WTC11 (cell line): Measurements from ENCODE around the gene NIPA2. TPM values are rescaled to one million over a fixed set of nuclear protein-coding genes. Genes with fewer than 3 reads are reported as not detected.

ENCODE experiments used
- ATAC-seq: fragments of 200-7000 bp; cut with Tn5 transposase; 2 replicates; pipeline ENCODE4 v1.10.0; 2021; ENCODE audit warnings: mild to moderate bottlenecking, moderate library complexity
- CTCF ChIA-PET: fragments of 300-600 bp; sonication (Branson Sonifier 250); formaldehyde crosslinking; loops from one replicate; lab custom pipeline; 2021; ENCODE audit warnings: antibody characterized with exemption; lab: Charles Lee
- POLR2A ChIA-PET: fragments of 350-600 bp; sonication (Branson Sonifier 250); formaldehyde crosslinking; loops from one replicate; lab custom pipeline; 2021; ENCODE audit warnings: antibody characterized with exemption; lab: Charles Lee
- DNase-seq: peaks from one replicate; pipeline ENCODE4 v3.0.0; 2021; ENCODE audit warnings: low spot score
- H3K27ac Mint-ChIP-seq: 2 replicates; pipeline ENCODE4 v1.8.0; 2021; ENCODE audit warnings: mixed read lengths
- H3K27me3 Mint-ChIP-seq: 2 replicates; pipeline ENCODE4 v1.8.0; 2021; ENCODE audit warnings: low read depth, mild to moderate bottlenecking, moderate library complexity, mixed read lengths
- H3K36me3 Mint-ChIP-seq: 2 replicates; pipeline ENCODE4 v1.8.0; 2021; ENCODE audit warnings: mixed read lengths
- H3K4me1 Mint-ChIP-seq: 2 replicates; pipeline ENCODE4 v1.8.0; 2022; ENCODE audit warnings: mixed read lengths
- H3K4me3 Mint-ChIP-seq: 2 replicates; pipeline ENCODE4 v1.8.0; 2021; ENCODE audit warnings: mild to moderate bottlenecking, moderate library complexity, mixed read lengths
- H3K9me3 Mint-ChIP-seq: 2 replicates; pipeline ENCODE4 v1.8.0; 2021; ENCODE audit warnings: mixed read lengths
- ATF1 ChIP-seq: sonication (generic); formaldehyde crosslinking; IDR thresholded peaks from 2 replicates; pipeline ENCODE4 v1.8.1; 2023; ENCODE audit warnings: mild to moderate bottlenecking, moderate library complexity, missing genetic modification reagents
- CREM ChIP-seq: sonication (generic); formaldehyde crosslinking; IDR thresholded peaks from 2 replicates; pipeline ENCODE4 v1.8.1; 2022; ENCODE audit warnings: mild to moderate bottlenecking, missing genetic modification reagents, moderate library complexity
- FOXK1 ChIP-seq: sonication (generic); formaldehyde crosslinking; IDR thresholded peaks from 2 replicates; pipeline ENCODE4 v1.8.0; 2022; ENCODE audit warnings: mild to moderate bottlenecking, moderate library complexity, missing genetic modification reagents
- GRHL2 ChIP-seq: fragments of 250-450 bp; sonication (Bioruptor Pico); IDR thresholded peaks from 2 replicates; pipeline ENCODE4 v1.8.0; 2022; ENCODE audit warnings: mild to moderate bottlenecking, moderate library complexity; ENCODE audit not compliant: insufficient replicate concordance, severe bottlenecking
- IRF2 ChIP-seq: sonication (generic); formaldehyde crosslinking; IDR thresholded peaks from 2 replicates; pipeline ENCODE4 v1.8.0; 2022; ENCODE audit warnings: low read depth, missing genetic modification reagents, borderline replicate concordance
- MYBL2 ChIP-seq: sonication (generic); formaldehyde crosslinking; IDR thresholded peaks from 2 replicates; pipeline ENCODE4 v1.8.1; 2023; ENCODE audit warnings: mild to moderate bottlenecking, moderate library complexity, missing genetic modification reagents
- NFE2L1 ChIP-seq: sonication (generic); formaldehyde crosslinking; IDR thresholded peaks from 2 replicates; pipeline ENCODE4 v1.8.1; 2023; ENCODE audit warnings: missing genetic modification reagents
- RELA ChIP-seq: sonication (generic); formaldehyde crosslinking; IDR thresholded peaks from 2 replicates; pipeline ENCODE4 v1.8.1; 2022; ENCODE audit warnings: missing genetic modification reagents, mild to moderate bottlenecking, borderline replicate concordance
- ZNF121 ChIP-seq: sonication (generic); formaldehyde crosslinking; IDR thresholded peaks from 2 replicates; pipeline ENCODE4 v1.8.0; 2023; ENCODE audit warnings: missing genetic modification reagents
- ZNF138 ChIP-seq: sonication (generic); formaldehyde crosslinking; conservative IDR thresholded peaks from 2 replicates; pipeline ENCODE4 v1.8.1; 2022; ENCODE audit warnings: mild to moderate bottlenecking, moderate library complexity, missing genetic modification reagents
- ZNF232 ChIP-seq: sonication (generic); formaldehyde crosslinking; IDR thresholded peaks from 2 replicates; pipeline ENCODE4 v1.8.0; 2022; ENCODE audit warnings: mild to moderate bottlenecking, missing genetic modification reagents
- ZNF396 ChIP-seq: fragments of 250-450 bp; sonication (Bioruptor Pico); IDR thresholded peaks from 2 replicates; pipeline ENCODE4 v1.8.0; 2021; ENCODE audit warnings: mild to moderate bottlenecking, moderate library complexity, borderline replicate concordance
- ZNF423 ChIP-seq: fragments of 250-450 bp; sonication (Bioruptor Pico); IDR thresholded peaks from 2 replicates; pipeline ENCODE4 v2.1.2; 2022; ENCODE audit warnings: mild to moderate bottlenecking, moderate library complexity
- total RNA-seq: library from RNA; stranded (reverse); gene quantifications from 3 replicates; pipeline ENCODE4 v1.2.3, GENCODE V29; 2021
- TF ChIP-seq, protein P1 (sequence below): sonication (generic); formaldehyde crosslinking; IDR thresholded peaks from 2 replicates; pipeline ENCODE4 v1.8.0; 2022; ENCODE audit warnings: mild to moderate bottlenecking, missing genetic modification reagents
- TF ChIP-seq, protein P2 (sequence below): sonication (generic); formaldehyde crosslinking; IDR thresholded peaks from 2 replicates; pipeline ENCODE4 v1.8.0; 2023; ENCODE audit warnings: missing genetic modification reagents
- TF ChIP-seq, protein P3 (sequence below): fragments of 250-450 bp; sonication (Bioruptor Pico); IDR thresholded peaks from 2 replicates; pipeline ENCODE4 v2.1.2; 2022; ENCODE audit warnings: mild to moderate bottlenecking, moderate library complexity
- TF ChIP-seq, protein P4 (sequence below): sonication (generic); formaldehyde crosslinking; IDR thresholded peaks from 2 replicates; pipeline ENCODE4 v1.8.1; 2023; ENCODE audit warnings: mild to moderate bottlenecking, missing genetic modification reagents
- TF ChIP-seq, protein P5 (sequence below): sonication (generic); formaldehyde crosslinking; IDR thresholded peaks from 2 replicates; pipeline ENCODE4 v1.8.0; 2023; ENCODE audit warnings: missing genetic modification reagents, mild to moderate bottlenecking, borderline replicate concordance
- TF ChIP-seq, protein P6 (sequence below): sonication (generic); formaldehyde crosslinking; IDR thresholded peaks from 2 replicates; pipeline ENCODE4 v1.8.0; 2022; ENCODE audit warnings: mild to moderate bottlenecking, missing genetic modification reagents
- TF ChIP-seq, protein P7 (sequence below): fragments of 250-450 bp; sonication (Bioruptor Pico); IDR thresholded peaks from 2 replicates; pipeline ENCODE4 v1.9.0; 2021; ENCODE audit warnings: mild to moderate bottlenecking

NIPA2 gene
- total RNA-seq, 1 experiment from 2014 or later = 79.5 TPM

DNA sequence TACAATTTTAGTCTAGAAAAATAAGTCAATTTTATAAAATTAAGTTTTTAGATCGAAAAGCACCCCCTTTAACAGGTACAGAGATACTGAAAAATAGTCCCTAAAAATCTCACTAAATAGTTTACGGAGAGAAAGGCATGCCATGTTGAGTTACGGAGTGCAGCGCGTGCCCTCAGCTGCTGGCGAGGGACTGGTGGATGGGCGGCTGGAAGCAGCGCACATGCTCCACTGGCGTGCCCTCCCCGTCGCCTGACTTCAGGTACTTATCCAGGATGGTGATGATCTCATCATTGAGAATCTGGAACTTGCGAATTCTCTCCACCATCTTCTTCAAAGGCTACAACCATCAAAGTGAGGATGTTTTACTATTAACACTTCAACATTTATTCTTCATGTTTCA is 31.4 kb downstream of the NIPA2 start:
- no peak for DNase-seq
- TF ChIP-seq GRHL2 (CRISPR knock-in tag) (no peak), CREM (CRISPR knock-in tag) (no peak), ZNF138 (CRISPR knock-in tag) (no peak), ZNF423 (CRISPR knock-in tag) (no peak), ZNF396 (CRISPR knock-in tag) (no peak), ATF1 (CRISPR knock-in tag) (no peak), FOXK1 (CRISPR knock-in tag) (no peak), NFE2L1 (CRISPR knock-in tag) (no peak), ZNF121 (CRISPR knock-in tag) (no peak), ZNF232 (no peak), MYBL2 (no peak), IRF2 (CRISPR knock-in tag) (no peak), RELA (CRISPR knock-in tag) (no peak)
- TF ChIP-seq, protein P1, sequence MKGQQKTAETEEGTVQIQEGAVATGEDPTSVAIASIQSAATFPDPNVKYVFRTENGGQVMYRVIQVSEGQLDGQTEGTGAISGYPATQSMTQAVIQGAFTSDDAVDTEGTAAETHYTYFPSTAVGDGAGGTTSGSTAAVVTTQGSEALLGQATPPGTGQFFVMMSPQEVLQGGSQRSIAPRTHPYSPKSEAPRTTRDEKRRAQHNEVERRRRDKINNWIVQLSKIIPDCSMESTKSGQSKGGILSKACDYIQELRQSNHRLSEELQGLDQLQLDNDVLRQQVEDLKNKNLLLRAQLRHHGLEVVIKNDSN = no peak
- TF ChIP-seq, protein P2, sequence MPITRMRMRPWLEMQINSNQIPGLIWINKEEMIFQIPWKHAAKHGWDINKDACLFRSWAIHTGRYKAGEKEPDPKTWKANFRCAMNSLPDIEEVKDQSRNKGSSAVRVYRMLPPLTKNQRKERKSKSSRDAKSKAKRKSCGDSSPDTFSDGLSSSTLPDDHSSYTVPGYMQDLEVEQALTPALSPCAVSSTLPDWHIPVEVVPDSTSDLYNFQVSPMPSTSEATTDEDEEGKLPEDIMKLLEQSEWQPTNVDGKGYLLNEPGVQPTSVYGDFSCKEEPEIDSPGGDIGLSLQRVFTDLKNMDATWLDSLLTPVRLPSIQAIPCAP (CRISPR knock-in tag) = no peak
- TF ChIP-seq, protein P3, sequence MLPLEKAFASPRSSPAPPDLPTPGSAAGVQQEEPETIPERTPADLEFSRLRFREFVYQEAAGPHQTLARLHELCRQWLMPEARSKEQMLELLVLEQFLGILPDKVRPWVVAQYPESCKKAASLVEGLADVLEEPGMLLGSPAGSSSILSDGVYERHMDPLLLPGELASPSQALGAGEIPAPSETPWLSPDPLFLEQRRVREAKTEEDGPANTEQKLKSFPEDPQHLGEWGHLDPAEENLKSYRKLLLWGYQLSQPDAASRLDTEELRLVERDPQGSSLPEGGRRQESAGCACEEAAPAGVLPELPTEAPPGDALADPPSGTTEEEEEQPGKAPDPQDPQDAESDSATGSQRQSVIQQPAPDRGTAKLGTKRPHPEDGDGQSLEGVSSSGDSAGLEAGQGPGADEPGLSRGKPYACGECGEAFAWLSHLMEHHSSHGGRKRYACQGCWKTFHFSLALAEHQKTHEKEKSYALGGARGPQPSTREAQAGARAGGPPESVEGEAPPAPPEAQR (CRISPR knock-in tag) = no peak
- TF ChIP-seq, protein P4, sequence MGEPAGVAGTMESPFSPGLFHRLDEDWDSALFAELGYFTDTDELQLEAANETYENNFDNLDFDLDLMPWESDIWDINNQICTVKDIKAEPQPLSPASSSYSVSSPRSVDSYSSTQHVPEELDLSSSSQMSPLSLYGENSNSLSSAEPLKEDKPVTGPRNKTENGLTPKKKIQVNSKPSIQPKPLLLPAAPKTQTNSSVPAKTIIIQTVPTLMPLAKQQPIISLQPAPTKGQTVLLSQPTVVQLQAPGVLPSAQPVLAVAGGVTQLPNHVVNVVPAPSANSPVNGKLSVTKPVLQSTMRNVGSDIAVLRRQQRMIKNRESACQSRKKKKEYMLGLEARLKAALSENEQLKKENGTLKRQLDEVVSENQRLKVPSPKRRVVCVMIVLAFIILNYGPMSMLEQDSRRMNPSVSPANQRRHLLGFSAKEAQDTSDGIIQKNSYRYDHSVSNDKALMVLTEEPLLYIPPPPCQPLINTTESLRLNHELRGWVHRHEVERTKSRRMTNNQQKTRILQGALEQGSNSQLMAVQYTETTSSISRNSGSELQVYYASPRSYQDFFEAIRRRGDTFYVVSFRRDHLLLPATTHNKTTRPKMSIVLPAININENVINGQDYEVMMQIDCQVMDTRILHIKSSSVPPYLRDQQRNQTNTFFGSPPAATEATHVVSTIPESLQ (CRISPR knock-in tag) = no peak
- TF ChIP-seq, protein P5, sequence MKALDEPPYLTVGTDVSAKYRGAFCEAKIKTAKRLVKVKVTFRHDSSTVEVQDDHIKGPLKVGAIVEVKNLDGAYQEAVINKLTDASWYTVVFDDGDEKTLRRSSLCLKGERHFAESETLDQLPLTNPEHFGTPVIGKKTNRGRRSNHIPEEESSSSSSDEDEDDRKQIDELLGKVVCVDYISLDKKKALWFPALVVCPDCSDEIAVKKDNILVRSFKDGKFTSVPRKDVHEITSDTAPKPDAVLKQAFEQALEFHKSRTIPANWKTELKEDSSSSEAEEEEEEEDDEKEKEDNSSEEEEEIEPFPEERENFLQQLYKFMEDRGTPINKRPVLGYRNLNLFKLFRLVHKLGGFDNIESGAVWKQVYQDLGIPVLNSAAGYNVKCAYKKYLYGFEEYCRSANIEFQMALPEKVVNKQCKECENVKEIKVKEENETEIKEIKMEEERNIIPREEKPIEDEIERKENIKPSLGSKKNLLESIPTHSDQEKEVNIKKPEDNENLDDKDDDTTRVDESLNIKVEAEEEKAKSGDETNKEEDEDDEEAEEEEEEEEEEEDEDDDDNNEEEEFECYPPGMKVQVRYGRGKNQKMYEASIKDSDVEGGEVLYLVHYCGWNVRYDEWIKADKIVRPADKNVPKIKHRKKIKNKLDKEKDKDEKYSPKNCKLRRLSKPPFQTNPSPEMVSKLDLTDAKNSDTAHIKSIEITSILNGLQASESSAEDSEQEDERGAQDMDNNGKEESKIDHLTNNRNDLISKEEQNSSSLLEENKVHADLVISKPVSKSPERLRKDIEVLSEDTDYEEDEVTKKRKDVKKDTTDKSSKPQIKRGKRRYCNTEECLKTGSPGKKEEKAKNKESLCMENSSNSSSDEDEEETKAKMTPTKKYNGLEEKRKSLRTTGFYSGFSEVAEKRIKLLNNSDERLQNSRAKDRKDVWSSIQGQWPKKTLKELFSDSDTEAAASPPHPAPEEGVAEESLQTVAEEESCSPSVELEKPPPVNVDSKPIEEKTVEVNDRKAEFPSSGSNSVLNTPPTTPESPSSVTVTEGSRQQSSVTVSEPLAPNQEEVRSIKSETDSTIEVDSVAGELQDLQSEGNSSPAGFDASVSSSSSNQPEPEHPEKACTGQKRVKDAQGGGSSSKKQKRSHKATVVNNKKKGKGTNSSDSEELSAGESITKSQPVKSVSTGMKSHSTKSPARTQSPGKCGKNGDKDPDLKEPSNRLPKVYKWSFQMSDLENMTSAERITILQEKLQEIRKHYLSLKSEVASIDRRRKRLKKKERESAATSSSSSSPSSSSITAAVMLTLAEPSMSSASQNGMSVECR = no peak
- TF ChIP-seq, protein P6, sequence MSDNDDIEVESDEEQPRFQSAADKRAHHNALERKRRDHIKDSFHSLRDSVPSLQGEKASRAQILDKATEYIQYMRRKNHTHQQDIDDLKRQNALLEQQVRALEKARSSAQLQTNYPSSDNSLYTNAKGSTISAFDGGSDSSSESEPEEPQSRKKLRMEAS (CRISPR knock-in tag) = no peak
- TF ChIP-seq, protein P7, sequence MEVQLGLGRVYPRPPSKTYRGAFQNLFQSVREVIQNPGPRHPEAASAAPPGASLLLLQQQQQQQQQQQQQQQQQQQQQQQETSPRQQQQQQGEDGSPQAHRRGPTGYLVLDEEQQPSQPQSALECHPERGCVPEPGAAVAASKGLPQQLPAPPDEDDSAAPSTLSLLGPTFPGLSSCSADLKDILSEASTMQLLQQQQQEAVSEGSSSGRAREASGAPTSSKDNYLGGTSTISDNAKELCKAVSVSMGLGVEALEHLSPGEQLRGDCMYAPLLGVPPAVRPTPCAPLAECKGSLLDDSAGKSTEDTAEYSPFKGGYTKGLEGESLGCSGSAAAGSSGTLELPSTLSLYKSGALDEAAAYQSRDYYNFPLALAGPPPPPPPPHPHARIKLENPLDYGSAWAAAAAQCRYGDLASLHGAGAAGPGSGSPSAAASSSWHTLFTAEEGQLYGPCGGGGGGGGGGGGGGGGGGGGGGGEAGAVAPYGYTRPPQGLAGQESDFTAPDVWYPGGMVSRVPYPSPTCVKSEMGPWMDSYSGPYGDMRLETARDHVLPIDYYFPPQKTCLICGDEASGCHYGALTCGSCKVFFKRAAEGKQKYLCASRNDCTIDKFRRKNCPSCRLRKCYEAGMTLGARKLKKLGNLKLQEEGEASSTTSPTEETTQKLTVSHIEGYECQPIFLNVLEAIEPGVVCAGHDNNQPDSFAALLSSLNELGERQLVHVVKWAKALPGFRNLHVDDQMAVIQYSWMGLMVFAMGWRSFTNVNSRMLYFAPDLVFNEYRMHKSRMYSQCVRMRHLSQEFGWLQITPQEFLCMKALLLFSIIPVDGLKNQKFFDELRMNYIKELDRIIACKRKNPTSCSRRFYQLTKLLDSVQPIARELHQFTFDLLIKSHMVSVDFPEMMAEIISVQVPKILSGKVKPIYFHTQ (CRISPR knock-in tag) = no peak
- CTCF ChIA-PET = no interaction called here
- peaks cover 77% of the 10 kb centered on the region for H3K36me3 Mint-ChIP-seq
- POLR2A ChIA-PET = interaction anchor here (0.5 to 0.7 kb wide), 2 partner anchors 29 to 69 kb away, joined by 4 to 5 read pairs; no protein-coding TSS in a partner anchor
- no peak overlapping the region for H3K27ac Mint-ChIP-seq
- H3K4me3 Mint-ChIP-seq = no peak overlapping the region
- peaks cover 16% of the 10 kb centered on the region for H3K4me1 Mint-ChIP-seq
- H3K27me3 Mint-ChIP-seq = no peaks in the 10 kb centered on the region
- H3K9me3 Mint-ChIP-seq = no peaks in the 10 kb centered on the region
- no peak for ATAC-seq
